ENCODE measurements around the gene PIK3AP1.

PIK3AP1 gene

GRCh38 chr10:96663797-96664196 is 56.5 kb downstream of the PIK3AP1 start:
- Histone ChIP-seq H3K27ac (no peak overlapping the region), H3K36me3 (no peaks in the 10 kb centered on the region), H3K27me3 (ENCODE audit: insufficient read depth, low read depth, severe bottlenecking) (no peaks in the 10 kb centered on the region), H3K4me3 (ENCODE audit: low read depth, low read length) (no peak overlapping the region), H3K9me3 (ENCODE audit: severe bottlenecking) (no peaks in the 10 kb centered on the region)
- DNase-seq = no peak
- TF ChIP-seq CTCF (IDR thresholded peaks at IDR 0.05; ENCODE audit: low read depth, low read length) = no peak

GRCh38 chr10:96661632-96662031 is 58.7 kb downstream of the PIK3AP1 start:
- H3K9me3 ChIP-seq (ENCODE audit: severe bottlenecking) = no peaks in the 10 kb centered on the region
- no peaks in the 10 kb centered on the region for H3K36me3 ChIP-seq
- H3K27me3 ChIP-seq (ENCODE audit: insufficient read depth, low read depth, severe bottlenecking) = no peaks in the 10 kb centered on the region
- no peak overlapping the region for H3K4me3 ChIP-seq (ENCODE audit: low read depth, low read length)
- H3K27ac ChIP-seq = no peak overlapping the region
- no peak for TF ChIP-seq CTCF (IDR thresholded peaks at IDR 0.05; ENCODE audit: low read depth, low read length)
- no peak for DNase-seq

- no peak overlapping the region for H3K4me3 ChIP-seq (ENCODE audit: low read depth, low read length)
- H3K27ac ChIP-seq = no peak overlapping the region
- H3K36me3 ChIP-seq = no peaks in the 10 kb centered on the region
- no peaks in the 10 kb centered on the region for H3K9me3 ChIP-seq (ENCODE audit: severe bottlenecking)
- no peaks in the 10 kb centered on the region for H3K27me3 ChIP-seq (ENCODE audit: insufficient read depth, low read depth, severe bottlenecking)
- DNase-seq = no peak
- TF ChIP-seq CTCF (IDR thresholded peaks at IDR 0.05; ENCODE audit: low read depth, low read length) = no peak
Observed at GRCh38 chr10:96660297-96660696, 60.0 kb downstream of the PIK3AP1 start.

- H3K27me3 ChIP-seq (ENCODE audit: insufficient read depth, low read depth, severe bottlenecking) = no peaks in the 10 kb centered on the region
- no peaks in the 10 kb centered on the region for H3K9me3 ChIP-seq (ENCODE audit: severe bottlenecking)
- no peak for DNase-seq
- H3K36me3 ChIP-seq = no peaks in the 10 kb centered on the region
- H3K27ac ChIP-seq = no peak overlapping the region
- no peak overlapping the region for H3K4me3 ChIP-seq (ENCODE audit: low read depth, low read length)
- TF ChIP-seq CTCF (IDR thresholded peaks at IDR 0.05; ENCODE audit: low read depth, low read length) = no peak
Observed at GRCh38 chr10:96658844-96659243, 61.5 kb downstream of the PIK3AP1 start.

GRCh38 chr10:96657385-96657784 is 62.9 kb downstream of the PIK3AP1 start:
- Histone ChIP-seq H3K36me3 (no peaks in the 10 kb centered on the region), H3K4me3 (ENCODE audit: low read depth, low read length) (no peak overlapping the region), H3K9me3 (ENCODE audit: severe bottlenecking) (no peaks in the 10 kb centered on the region), H3K27me3 (ENCODE audit: insufficient read depth, low read depth, severe bottlenecking) (no peaks in the 10 kb centered on the region), H3K27ac (no peak overlapping the region)
- TF ChIP-seq CTCF (IDR thresholded peaks at IDR 0.05; ENCODE audit: low read depth, low read length) = no peak
- no peak for DNase-seq

- no peaks in the 10 kb centered on the region for H3K36me3 ChIP-seq
- no peak for DNase-seq
Observed at GRCh38 chr10:96656839-96657238, 63.5 kb downstream of the PIK3AP1 start.

More at GRCh38 chr10:96656839-96657238, 63.5 kb downstream of the PIK3AP1 start:
- Histone ChIP-seq H3K9me3 (ENCODE audit: severe bottlenecking) (no peaks in the 10 kb centered on the region), H3K4me3 (ENCODE audit: low read depth, low read length) (no peak overlapping the region), H3K27me3 (ENCODE audit: insufficient read depth, low read depth, severe bottlenecking) (no peaks in the 10 kb centered on the region), H3K27ac (no peak overlapping the region)
- TF ChIP-seq CTCF (IDR thresholded peaks at IDR 0.05; ENCODE audit: low read depth, low read length) = no peak

Measured in WERI-Rb-1 (cell line).